SU-DHL-6 (cell line): ENCODE results near the gene SLC22A15.

Experiments
- H2AFZ ChIP-seq: fragments of 200-600 bp; sonication (generic); 2 replicates; pipeline ENCODE4 v1.6.1; 2014; ENCODE audit warnings: low read depth, mild to moderate bottlenecking, moderate library complexity, mixed read lengths, antibody characterized with exemption, low read length; ENCODE audit not compliant: severe bottlenecking
- H3F3A ChIP-seq: fragments of 200-600 bp; shearing (Covaris generic); 2 replicates; pipeline ENCODE4 v1.6.0; 2016; ENCODE audit warnings: antibody characterized with exemption, mild to moderate bottlenecking; ENCODE audit not compliant: insufficient read depth
- H3K27ac ChIP-seq: fragments of 200-600 bp; sonication (generic); 2 replicates; pipeline ENCODE4 v1.5.1; 2016; ENCODE audit warnings: low read depth, mild to moderate bottlenecking, low read length, moderate library complexity, mixed read lengths
- H3K27me3 ChIP-seq: fragments of 200-600 bp; sonication (generic), shearing (Covaris generic); 2 replicates; pipeline ENCODE4 v1.6.0; 2014; ENCODE audit warnings: mild to moderate bottlenecking, low read length
- H3K36me3 ChIP-seq: fragments of 200-600 bp; sonication (generic); 2 replicates; pipeline ENCODE4 v1.6.1; 2014; ENCODE audit warnings: mild to moderate bottlenecking, low read length, mixed read lengths
- H3K4me2 ChIP-seq: fragments of 300-600, 200-600 bp; shearing (Covaris generic), sonication (generic); 2 replicates; pipeline ENCODE4 v1.6.0; 2014; ENCODE audit warnings: low read length, low read depth, mild to moderate bottlenecking; ENCODE audit not compliant: poor library complexity, severe bottlenecking
- H3K4me3 ChIP-seq: fragments of 200-600 bp; sonication (generic); 2 replicates; pipeline ENCODE4 v1.5.1; 2014; ENCODE audit warnings: antibody characterized with exemption, low read length, mild to moderate bottlenecking, mixed read lengths; ENCODE audit not compliant: insufficient read depth, poor library complexity, severe bottlenecking
- H3K79me2 ChIP-seq: fragments of 200-600 bp; sonication (generic); 2 replicates; pipeline ENCODE4 v1.6.1; 2014; ENCODE audit warnings: mild to moderate bottlenecking, low read length, moderate library complexity; ENCODE audit not compliant: insufficient read depth
- H3K9ac ChIP-seq: fragments of 200-600 bp; sonication (generic); 2 replicates; pipeline ENCODE4 v1.7.0; 2014; ENCODE audit warnings: mild to moderate bottlenecking, low read length
- H3K9me2 ChIP-seq: fragments of 200-600 bp; sonication (generic); replicated peaks from 2 replicates; pipeline ENCODE4 v1.6.1; 2014; ENCODE audit warnings: low read length; ENCODE audit not compliant: insufficient read depth
- H3K9me3 ChIP-seq: fragments of 200-600 bp; sonication (generic); 2 replicates; pipeline ENCODE4 v1.6.1; 2014; ENCODE audit warnings: low read length, mixed read lengths; ENCODE audit not compliant: insufficient read depth
- H4K20me1 ChIP-seq: fragments of 200-600 bp; sonication (generic); 2 replicates; pipeline ENCODE4 v1.6.1; 2014; ENCODE audit warnings: low read depth, mild to moderate bottlenecking, antibody characterized with exemption, low read length, moderate library complexity, mixed read lengths
- CTCF ChIP-seq: fragments of 200-600 bp; sonication (generic); IDR thresholded peaks from one replicate; pipeline ENCODE4 v1.5.1; 2017; ENCODE audit warnings: antibody characterized with exemption, mild to moderate bottlenecking, low read length, moderate library complexity; ENCODE audit not compliant: insufficient read depth, poor library complexity, severe bottlenecking
- EZH2phosphoT487 ChIP-seq: fragments of 200-600 bp; sonication (generic), shearing (Covaris generic); conservative IDR thresholded peaks from 2 replicates; pipeline ENCODE4 v1.6.1; 2018; ENCODE audit warnings: mild to moderate bottlenecking, antibody characterized with exemption, low read length, moderate library complexity, mixed read lengths

The SLC22A15 gene

GRCh38 chr1:116015679-116016078, 39.4 kb downstream of the SLC22A15 start:
- TF ChIP-seq CTCF (no peak), EZH2phosphoT487 (no peak)
- no peak overlapping the region for H2AFZ ChIP-seq
- no peak overlapping the region for H3K4me2 ChIP-seq
- no peaks in the 10 kb centered on the region for H3K36me3 ChIP-seq
- H3K27ac ChIP-seq, result no peak overlapping the region
- H3K79me2 ChIP-seq, result no peaks in the 10 kb centered on the region
- no peaks in the 10 kb centered on the region for H3K9me3 ChIP-seq
- no peak overlapping the region for H3K4me3 ChIP-seq
- no peaks in the 10 kb centered on the region for H4K20me1 ChIP-seq
- H3K9ac ChIP-seq, result no peak overlapping the region
- H3K9me2 ChIP-seq, result no peaks in the 10 kb centered on the region
- no peaks in the 10 kb centered on the region for H3K27me3 ChIP-seq
- H3F3A ChIP-seq, result no peaks in the 10 kb centered on the region

- H3K27ac ChIP-seq, result no peak overlapping the region
Measured at GRCh38 chr1:116018007-116018406, 41.7 kb downstream of the SLC22A15 start.

GRCh38 chr1:116019653-116020253, 43.4 kb downstream of the SLC22A15 start:
- H3K9me3 ChIP-seq, result no peaks in the 10 kb centered on the region
- no peak overlapping the region for H3K4me3 ChIP-seq
- H3K9me2 ChIP-seq, result no peaks in the 10 kb centered on the region
- no peak overlapping the region for H3K4me2 ChIP-seq
- H3K79me2 ChIP-seq, result no peaks in the 10 kb centered on the region
- TF ChIP-seq EZH2phosphoT487, result no peak
- no peak for TF ChIP-seq CTCF
- H3F3A ChIP-seq, result no peaks in the 10 kb centered on the region
- H3K27me3 ChIP-seq, result no peaks in the 10 kb centered on the region
- H3K27ac ChIP-seq, result no peak overlapping the region
- no peaks in the 10 kb centered on the region for H4K20me1 ChIP-seq
- H2AFZ ChIP-seq, result no peak overlapping the region
- no peaks in the 10 kb centered on the region for H3K36me3 ChIP-seq
- H3K9ac ChIP-seq, result no peak overlapping the region

More at GRCh38 chr1:116018007-116018406, 41.7 kb downstream of the SLC22A15 start:
- H3K79me2 ChIP-seq, result no peaks in the 10 kb centered on the region
- no peaks in the 10 kb centered on the region for H3K9me2 ChIP-seq
- H3K4me2 ChIP-seq, result no peak overlapping the region
- no peaks in the 10 kb centered on the region for H3K36me3 ChIP-seq
- H2AFZ ChIP-seq, result no peak overlapping the region
- H3K9ac ChIP-seq, result no peak overlapping the region
- no peak overlapping the region for H3K4me3 ChIP-seq
- TF ChIP-seq EZH2phosphoT487 (no peak), CTCF (no peak)
- H3K9me3 ChIP-seq, result no peaks in the 10 kb centered on the region
- no peaks in the 10 kb centered on the region for H3F3A ChIP-seq
- no peaks in the 10 kb centered on the region for H3K27me3 ChIP-seq
- H4K20me1 ChIP-seq, result no peaks in the 10 kb centered on the region
